Breast epithelium (tissue), 3 donors: ENCODE measurements around the gene MED19.

Source experiments
- CTCF ChIP-seq, 3 donors: fragments of 450-650 bp; IDR thresholded peaks; one replicate each; pipeline ENCODE4 v1.5.1; 2016 to 2017; ENCODE audit warnings: antibody characterized with exemption in 3 of 3, mild to moderate bottlenecking in 3 of 3, moderate library complexity in 3 of 3
- POLR2A ChIP-seq: fragments of 450-650 bp; IDR thresholded peaks from one replicate; pipeline ENCODE4 v1.6.1; 2016; ENCODE audit warnings: antibody characterized with exemption, mild to moderate bottlenecking, moderate library complexity
- POLR2AphosphoS5 ChIP-seq, 3 donors: sonication (generic); formaldehyde crosslinking; IDR thresholded peaks; one replicate each; pipeline ENCODE4 v1.6.1; 2017; ENCODE audit warnings: antibody characterized with exemption in 3 of 3

- no peak for TF ChIP-seq POLR2A
- no peak for TF ChIP-seq CTCF (IDR thresholded peaks at IDR 0.05)
- no peak for TF ChIP-seq POLR2AphosphoS5 (IDR thresholded peaks at IDR 0.05)
Observed at GRCh38 chr11:57680552-57680874, 31.5 kb downstream of the MED19 start.
